ENCODE data around the gene MAD1L1. TPM values are rescaled to one million over a fixed set of nuclear protein-coding genes. Genes with fewer than 3 reads are reported as not detected.

Gene MAD1L1
- total and polyA plus RNA-seq, 4 donors = 43.0 to 54.9 (median 49.9) TPM

DNA sequence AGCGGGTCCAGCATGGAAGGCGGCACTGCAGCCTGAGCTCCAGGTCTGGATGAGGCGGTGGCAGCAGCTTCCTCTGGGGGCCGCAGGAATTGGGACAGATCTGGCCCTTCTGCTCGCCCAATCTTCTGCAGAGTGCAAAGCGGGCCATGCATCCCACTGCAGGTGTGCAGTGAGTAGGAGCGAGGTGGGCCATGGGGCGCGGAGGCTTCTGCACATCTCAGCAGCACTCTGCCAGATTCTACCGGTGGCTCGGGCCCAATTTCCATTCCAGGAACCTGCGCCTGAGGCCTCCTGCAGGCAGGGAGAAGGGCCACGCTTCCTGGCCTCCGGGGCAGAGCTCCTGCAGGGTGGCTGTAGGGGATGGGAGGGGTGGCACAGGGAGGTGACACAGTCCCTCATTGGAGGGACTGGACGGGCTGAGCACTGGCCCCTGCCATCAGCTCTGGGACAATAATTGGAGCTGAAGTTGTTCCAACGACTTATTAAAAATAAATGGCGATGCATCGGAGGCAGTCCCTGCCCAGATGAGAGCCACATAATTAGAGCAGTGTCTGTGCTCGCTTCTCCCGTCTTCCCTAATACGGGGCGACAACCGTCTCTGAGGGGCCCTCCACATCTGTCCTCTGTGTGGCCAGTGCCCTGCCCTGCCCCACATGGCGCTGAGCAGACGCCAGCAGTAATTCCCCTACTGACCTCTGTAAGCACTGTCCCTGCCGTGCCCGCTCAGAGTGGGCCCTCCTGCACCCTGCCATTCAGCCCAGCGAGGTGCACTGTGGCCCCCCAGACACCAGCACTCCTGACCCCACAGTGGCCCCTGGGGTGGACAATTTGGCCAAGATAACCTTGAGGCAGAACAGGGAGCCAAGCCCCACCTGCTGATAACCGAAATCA, 365.1 kb downstream of the MAD1L1 start:
- no peaks in the 10 kb centered on the region for H3K27me3 ChIP-seq (ENCODE audit: control insufficient read depth in 3 of 3, insufficient read depth in 3 of 3, low read length in 2 of 3)
- H3K4me1 ChIP-seq (ENCODE audit: control insufficient read depth in 5 of 5, insufficient read depth in 5 of 5, low read length in 5 of 5) = peaks cover 0 to 6% (median 3%) of the 10 kb centered on the region in 5 donors
- ATAC-seq (ENCODE audit: insufficient read depth, low FRiP score) = no peak
- no peak for DNase-seq
- TF ChIP-seq, protein P1, sequence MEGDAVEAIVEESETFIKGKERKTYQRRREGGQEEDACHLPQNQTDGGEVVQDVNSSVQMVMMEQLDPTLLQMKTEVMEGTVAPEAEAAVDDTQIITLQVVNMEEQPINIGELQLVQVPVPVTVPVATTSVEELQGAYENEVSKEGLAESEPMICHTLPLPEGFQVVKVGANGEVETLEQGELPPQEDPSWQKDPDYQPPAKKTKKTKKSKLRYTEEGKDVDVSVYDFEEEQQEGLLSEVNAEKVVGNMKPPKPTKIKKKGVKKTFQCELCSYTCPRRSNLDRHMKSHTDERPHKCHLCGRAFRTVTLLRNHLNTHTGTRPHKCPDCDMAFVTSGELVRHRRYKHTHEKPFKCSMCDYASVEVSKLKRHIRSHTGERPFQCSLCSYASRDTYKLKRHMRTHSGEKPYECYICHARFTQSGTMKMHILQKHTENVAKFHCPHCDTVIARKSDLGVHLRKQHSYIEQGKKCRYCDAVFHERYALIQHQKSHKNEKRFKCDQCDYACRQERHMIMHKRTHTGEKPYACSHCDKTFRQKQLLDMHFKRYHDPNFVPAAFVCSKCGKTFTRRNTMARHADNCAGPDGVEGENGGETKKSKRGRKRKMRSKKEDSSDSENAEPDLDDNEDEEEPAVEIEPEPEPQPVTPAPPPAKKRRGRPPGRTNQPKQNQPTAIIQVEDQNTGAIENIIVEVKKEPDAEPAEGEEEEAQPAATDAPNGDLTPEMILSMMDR (IDR thresholded peaks at IDR 0.05; ENCODE audit: control extremely low read depth, extremely low read depth) = no peak
- WGBS, 2 donors = 96 to 97% methylated on average over 29 of the region's 29 CpGs
- H3K4me3 ChIP-seq = no peak overlapping the region
- no peak overlapping the region for H3K9ac ChIP-seq (ENCODE audit: insufficient read depth in 1 of 2, low read length in 2 of 2)
- H3K36me3 ChIP-seq (ENCODE audit: control insufficient read depth in 4 of 4, insufficient read depth in 4 of 4, low read length in 4 of 4) = peaks cover 0 to 5% (median 0%) of the 10 kb centered on the region in 4 donors
- H3K27ac ChIP-seq (ENCODE audit: low read depth in 1 of 2, low read length in 1 of 2) = no peak overlapping the region
- H3K9me3 ChIP-seq (ENCODE audit: control insufficient read depth in 4 of 4, insufficient read depth in 3 of 4, low read length in 3 of 4) = no peaks in the 10 kb centered on the region

DNA sequence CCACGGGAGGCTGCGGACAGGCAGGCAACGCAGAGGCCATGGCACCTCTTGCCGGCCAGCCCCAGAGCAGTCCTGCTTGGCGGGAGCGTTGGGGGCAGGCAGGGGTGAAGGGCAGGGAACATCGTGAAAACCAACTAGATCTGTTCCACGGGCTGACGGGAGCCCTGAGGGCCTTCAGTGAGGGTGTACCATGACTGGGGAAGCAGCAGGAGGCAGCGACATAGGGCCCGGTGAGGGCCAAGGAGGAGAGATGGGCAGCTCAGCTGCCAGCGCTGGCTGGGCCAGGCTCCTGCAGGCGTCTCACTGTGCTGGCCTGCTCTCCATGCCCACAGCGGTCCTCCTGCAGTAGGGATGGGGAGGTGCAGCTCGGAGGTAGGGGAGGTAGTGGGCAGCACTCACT, 366.1 kb downstream of the MAD1L1 start:
- Histone ChIP-seq H3K4me3 (no peak overlapping the region), H3K4me1 (ENCODE audit: control insufficient read depth in 5 of 5, insufficient read depth in 5 of 5, low read length in 5 of 5) (peaks cover 0 to 10% (median 3%) of the 10 kb centered on the region in 5 donors), H3K27me3 (ENCODE audit: control insufficient read depth in 3 of 3, insufficient read depth in 3 of 3, low read length in 2 of 3) (no peaks in the 10 kb centered on the region), H3K36me3 (ENCODE audit: control insufficient read depth in 4 of 4, insufficient read depth in 4 of 4, low read length in 4 of 4) (peaks cover 0 to 1% (median 0%) of the 10 kb centered on the region in 4 donors), H3K9ac (ENCODE audit: insufficient read depth in 1 of 2, low read length in 2 of 2) (no peak overlapping the region), H3K27ac (ENCODE audit: low read depth in 1 of 2, low read length in 1 of 2) (no peak overlapping the region), H3K9me3 (ENCODE audit: control insufficient read depth in 4 of 4, insufficient read depth in 3 of 4, low read length in 3 of 4) (no peaks in the 10 kb centered on the region)
- ATAC-seq (ENCODE audit: insufficient read depth, low FRiP score) (no peak), DNase-seq (no peak)
- TF ChIP-seq, protein P1 (IDR thresholded peaks at IDR 0.05; ENCODE audit: control extremely low read depth, extremely low read depth) = no peak
- 93 to 94% methylated on average over 15 of the region's 15 CpGs for WGBS, 2 donors

DNA sequence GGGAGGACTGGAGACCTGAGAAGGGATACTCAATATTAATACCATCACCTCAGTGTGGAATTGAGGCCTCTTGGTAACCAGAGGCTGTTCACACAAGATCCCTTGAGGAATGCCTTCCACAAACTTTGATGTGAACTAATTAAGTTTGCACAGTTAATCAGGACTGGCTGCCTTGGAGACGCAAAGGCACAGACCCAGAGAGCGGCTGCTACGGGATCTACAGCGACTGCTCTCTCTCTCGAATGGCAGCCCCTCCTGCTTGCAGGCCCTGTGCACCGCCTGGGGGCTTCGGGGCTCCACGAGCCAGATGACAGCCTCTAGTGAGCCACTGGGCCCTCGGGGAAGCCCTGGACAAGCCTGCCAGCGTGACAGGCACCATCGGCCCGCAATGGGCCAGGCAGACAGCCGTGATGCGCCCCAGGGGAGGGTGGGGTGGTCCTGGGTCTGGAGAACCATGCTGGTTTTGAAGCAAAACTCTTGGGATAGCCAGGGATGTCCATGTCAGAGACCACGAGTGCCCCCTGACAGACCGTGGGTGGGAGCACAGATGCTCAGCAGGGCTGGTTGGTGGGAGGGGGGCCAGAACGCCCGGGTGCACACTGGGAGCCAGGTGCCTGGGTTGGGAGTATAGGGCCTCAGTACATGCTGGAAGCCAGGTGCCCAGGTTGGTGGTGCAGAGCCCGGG, 367.0 kb downstream of the MAD1L1 start:
- DNase-seq (no peak), ATAC-seq (ENCODE audit: insufficient read depth, low FRiP score) (no peak)
- peaks cover 0 to 10% (median 3%) of the 10 kb centered on the region in 5 donors for H3K4me1 ChIP-seq (ENCODE audit: control insufficient read depth in 5 of 5, insufficient read depth in 5 of 5, low read length in 5 of 5)
- no peak overlapping the region for H3K9ac ChIP-seq (ENCODE audit: insufficient read depth in 1 of 2, low read length in 2 of 2)
- no peak overlapping the region for H3K4me3 ChIP-seq
- WGBS, 2 donors = 93% methylated on average over 19 of the region's 19 CpGs
- H3K9me3 ChIP-seq (ENCODE audit: control insufficient read depth in 4 of 4, insufficient read depth in 3 of 4, low read length in 3 of 4) = no peaks in the 10 kb centered on the region
- H3K36me3 ChIP-seq (ENCODE audit: control insufficient read depth in 4 of 4, insufficient read depth in 4 of 4, low read length in 4 of 4) = peaks cover 0 to 1% (median 0%) of the 10 kb centered on the region in 4 donors
- H3K27ac ChIP-seq (ENCODE audit: low read depth in 1 of 2, low read length in 1 of 2) = no peak overlapping the region
- TF ChIP-seq, protein P1 (IDR thresholded peaks at IDR 0.05; ENCODE audit: control extremely low read depth, extremely low read depth) = no peak
- no peaks in the 10 kb centered on the region for H3K27me3 ChIP-seq (ENCODE audit: control insufficient read depth in 3 of 3, insufficient read depth in 3 of 3, low read length in 2 of 3)
